ENCODE results near the gene ENPEP.

The ENPEP gene

DNA sequence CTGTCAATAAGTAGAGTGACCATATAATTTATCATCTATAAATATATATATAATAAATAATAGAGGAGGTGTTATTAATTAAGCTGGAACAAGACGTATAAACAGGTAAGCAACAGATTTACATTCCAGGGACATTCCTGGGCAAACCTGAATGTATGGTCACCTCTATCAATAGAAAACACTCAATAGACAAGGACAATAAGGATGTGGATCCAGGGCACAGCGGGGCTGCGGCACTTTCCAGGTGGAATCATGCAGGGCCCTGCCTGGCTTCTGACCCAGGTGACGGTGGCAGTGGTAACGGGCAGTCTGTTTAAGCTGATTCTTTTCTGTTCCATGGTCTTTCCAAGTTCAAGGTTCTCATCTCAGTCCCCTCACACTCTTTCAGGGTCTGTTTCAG is 22.5 kb downstream of the ENPEP start:
- no peak overlapping the region for H3K4me3 ChIP-seq (ENCODE audit: control insufficient read depth, low read depth, low read length)
- TF ChIP-seq, protein P1, sequence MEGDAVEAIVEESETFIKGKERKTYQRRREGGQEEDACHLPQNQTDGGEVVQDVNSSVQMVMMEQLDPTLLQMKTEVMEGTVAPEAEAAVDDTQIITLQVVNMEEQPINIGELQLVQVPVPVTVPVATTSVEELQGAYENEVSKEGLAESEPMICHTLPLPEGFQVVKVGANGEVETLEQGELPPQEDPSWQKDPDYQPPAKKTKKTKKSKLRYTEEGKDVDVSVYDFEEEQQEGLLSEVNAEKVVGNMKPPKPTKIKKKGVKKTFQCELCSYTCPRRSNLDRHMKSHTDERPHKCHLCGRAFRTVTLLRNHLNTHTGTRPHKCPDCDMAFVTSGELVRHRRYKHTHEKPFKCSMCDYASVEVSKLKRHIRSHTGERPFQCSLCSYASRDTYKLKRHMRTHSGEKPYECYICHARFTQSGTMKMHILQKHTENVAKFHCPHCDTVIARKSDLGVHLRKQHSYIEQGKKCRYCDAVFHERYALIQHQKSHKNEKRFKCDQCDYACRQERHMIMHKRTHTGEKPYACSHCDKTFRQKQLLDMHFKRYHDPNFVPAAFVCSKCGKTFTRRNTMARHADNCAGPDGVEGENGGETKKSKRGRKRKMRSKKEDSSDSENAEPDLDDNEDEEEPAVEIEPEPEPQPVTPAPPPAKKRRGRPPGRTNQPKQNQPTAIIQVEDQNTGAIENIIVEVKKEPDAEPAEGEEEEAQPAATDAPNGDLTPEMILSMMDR (IDR thresholded peaks at IDR 0.05; ENCODE audit: control insufficient read depth, insufficient read depth, low read depth, low read length, missing control alignments) = no peak
- DNase-seq (ENCODE audit: low read depth) = no peak

DNA sequence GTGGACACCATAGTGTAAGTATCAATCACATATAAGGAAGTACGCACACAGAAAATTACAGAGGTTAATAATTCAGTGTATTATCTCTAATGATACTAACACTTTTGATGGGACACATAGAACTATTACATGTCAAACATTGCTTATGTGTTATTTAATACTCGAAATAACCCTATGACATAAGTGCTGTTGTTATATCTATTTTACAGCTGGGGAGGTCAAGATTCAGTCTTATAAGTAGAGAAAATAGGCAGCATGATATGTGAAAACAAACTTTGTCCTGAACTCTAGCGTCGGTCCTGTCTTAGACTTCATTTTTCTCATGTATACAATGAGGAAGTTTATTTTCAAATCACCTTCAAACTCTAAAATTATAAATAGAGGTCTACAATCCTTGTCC is 23.2 kb downstream of the ENPEP start:
- no peak for DNase-seq (ENCODE audit: low read depth)
- TF ChIP-seq, protein P1 (IDR thresholded peaks at IDR 0.05; ENCODE audit: control insufficient read depth, insufficient read depth, low read depth, low read length, missing control alignments) = no peak
- H3K4me3 ChIP-seq (ENCODE audit: control insufficient read depth, low read depth, low read length) = no peak overlapping the region

DNA sequence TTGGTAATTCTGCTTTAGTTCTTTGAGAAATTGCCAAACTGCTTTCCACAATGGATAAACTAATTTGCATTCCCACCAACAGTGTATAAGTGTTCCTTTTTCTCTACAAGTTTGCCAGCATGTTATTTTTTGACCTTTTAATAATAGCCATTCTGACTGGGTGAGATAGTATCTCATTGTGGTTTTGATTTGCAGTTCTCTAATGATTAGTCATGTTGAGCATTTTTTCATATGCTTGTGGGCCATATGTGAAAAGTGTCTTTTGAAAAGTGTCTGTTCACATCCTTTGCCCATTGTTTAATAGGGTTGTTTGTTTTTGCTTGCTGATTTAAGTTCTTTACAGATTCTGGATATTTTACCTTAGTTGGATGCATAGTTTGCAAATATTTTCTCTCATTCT is 25.9 kb downstream of the ENPEP start:
- TF ChIP-seq, protein P1 (IDR thresholded peaks at IDR 0.05; ENCODE audit: control insufficient read depth, insufficient read depth, low read depth, low read length, missing control alignments) = no peak
- no peak for DNase-seq (ENCODE audit: low read depth)
- H3K4me3 ChIP-seq (ENCODE audit: control insufficient read depth, low read depth, low read length) = no peak overlapping the region

DNA sequence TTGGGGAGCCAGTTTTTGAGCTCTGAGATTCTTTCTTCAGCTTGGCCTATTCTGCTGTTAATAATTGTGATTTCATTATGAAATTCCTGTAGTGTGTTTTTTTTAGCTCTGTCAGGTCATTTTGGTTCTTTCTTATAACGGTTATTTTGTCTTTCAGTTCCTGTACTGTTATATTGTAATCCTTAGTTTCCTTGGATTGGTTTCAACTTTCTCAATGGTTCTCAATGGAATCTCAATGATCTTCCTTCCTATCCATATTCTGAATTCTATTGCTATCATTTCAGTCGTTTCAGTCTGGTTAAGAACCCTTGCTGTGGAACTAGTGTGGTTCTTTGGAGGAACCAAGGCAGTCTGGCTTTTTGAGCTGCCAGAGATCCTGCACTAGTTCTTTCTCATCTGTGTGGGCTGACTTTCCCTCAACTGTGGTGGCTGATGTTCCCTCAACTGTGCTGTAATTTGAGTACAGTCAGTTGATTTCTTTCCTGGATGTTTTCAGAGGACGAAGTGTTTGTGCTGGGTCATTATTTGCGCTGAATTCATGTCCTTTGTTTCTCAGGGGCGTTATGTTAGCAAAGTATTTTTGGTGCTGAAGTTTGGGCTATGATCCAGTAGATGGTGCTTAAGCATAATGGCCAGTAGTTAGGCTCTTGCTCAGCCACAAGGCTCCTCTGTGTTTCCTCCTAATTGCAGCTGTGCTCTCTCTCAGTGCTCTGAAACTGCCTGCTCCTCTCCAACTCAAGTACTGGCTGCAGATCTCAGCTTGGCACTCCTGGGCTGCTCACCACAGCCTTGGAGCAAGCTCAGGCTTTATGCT is 27.5 kb downstream of the ENPEP start:
- no peak for DNase-seq (ENCODE audit: low read depth)
- TF ChIP-seq, protein P1 (IDR thresholded peaks at IDR 0.05; ENCODE audit: control insufficient read depth, insufficient read depth, low read depth, low read length, missing control alignments) = no peak
- no peak overlapping the region for H3K4me3 ChIP-seq (ENCODE audit: control insufficient read depth, low read depth, low read length)

DNA sequence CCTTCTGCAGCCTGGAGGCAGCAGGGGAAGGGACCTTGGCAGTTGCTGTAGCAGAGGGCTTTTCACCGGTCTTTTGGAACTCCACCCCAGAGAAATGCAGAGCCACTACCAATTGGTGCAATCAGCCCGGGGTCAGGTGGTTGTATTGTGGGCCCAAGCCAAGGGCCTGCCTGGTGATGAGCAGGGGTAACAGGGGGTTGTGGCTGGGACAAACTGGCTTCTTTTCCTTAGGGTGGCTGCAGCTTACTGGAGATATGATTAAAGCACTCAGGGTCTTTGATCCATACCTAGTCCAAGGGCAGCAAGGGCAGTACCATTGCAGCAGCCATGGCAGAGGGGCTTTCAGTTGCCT is 28.1 kb downstream of the ENPEP start:
- TF ChIP-seq, protein P1 (IDR thresholded peaks at IDR 0.05; ENCODE audit: control insufficient read depth, insufficient read depth, low read depth, low read length, missing control alignments) = no peak
- H3K4me3 ChIP-seq (ENCODE audit: control insufficient read depth, low read depth, low read length) = no peak overlapping the region
- no peak for DNase-seq (ENCODE audit: low read depth)

DNA sequence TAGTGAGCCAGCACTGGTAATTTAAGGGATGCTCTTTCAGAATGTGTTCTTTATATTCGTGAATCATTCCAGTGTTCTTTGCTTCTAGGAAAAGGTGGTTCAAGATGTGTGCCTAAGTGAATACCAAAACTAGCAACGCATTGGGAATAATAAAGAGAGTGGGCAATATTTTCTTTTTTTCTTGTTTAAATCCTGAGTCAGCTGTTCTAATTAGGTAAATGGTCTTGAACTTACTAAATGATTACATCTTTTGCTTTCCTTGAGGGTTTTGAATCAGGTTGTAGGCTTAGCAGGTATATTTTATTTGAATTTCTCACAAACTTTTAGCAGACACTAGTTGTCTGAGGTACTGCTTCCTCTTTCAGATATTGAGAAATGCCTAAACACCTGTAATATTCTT is 29.5 kb downstream of the ENPEP start:
- TF ChIP-seq, protein P1 (IDR thresholded peaks at IDR 0.05; ENCODE audit: control insufficient read depth, insufficient read depth, low read depth, low read length, missing control alignments) = no peak
- DNase-seq (ENCODE audit: low read depth) = no peak

More for the DNA sequence above, 29.5 kb downstream of the ENPEP start:
- H3K4me3 ChIP-seq (ENCODE audit: control insufficient read depth, low read depth, low read length) = no peak overlapping the region
